Activated naive CD4-positive, alpha-beta T cell treated with anti-CD3 and anti-CD28 coated beads for 36 hours (primary cell): ENCODE data around the gene NHLRC2. TPM values are rescaled to one million over a fixed set of nuclear protein-coding genes. Genes with fewer than 3 reads are reported as not detected.

Source experiments
- CTCF ChIA-PET: fragments of 350-600 bp; sonication (Branson Sonifier 250); formaldehyde crosslinking; loops from one replicate; lab custom pipeline; 2021; ENCODE audit warnings: antibody characterized with exemption; lab: Charles Lee
- DNase-seq: peaks from one replicate; pipeline ENCODE4 v3.0.0-alpha.2; 2020
- H3K27ac Mint-ChIP-seq: one replicate; pipeline ENCODE4 v1.8.0; 2021; ENCODE audit warnings: mild to moderate bottlenecking, mixed read lengths
- H3K27me3 Mint-ChIP-seq: one replicate; pipeline ENCODE4 v1.8.0; 2021; ENCODE audit warnings: low read depth, mixed read lengths
- H3K36me3 Mint-ChIP-seq: one replicate; pipeline ENCODE4 v1.8.0; 2021; ENCODE audit warnings: low read depth, mixed read lengths
- H3K4me1 Mint-ChIP-seq: one replicate; pipeline ENCODE4 v1.8.0; 2021; ENCODE audit warnings: low read depth, mixed read lengths
- H3K4me3 Mint-ChIP-seq: one replicate; pipeline ENCODE4 v1.8.0; 2021; ENCODE audit warnings: mild to moderate bottlenecking, moderate library complexity, mixed read lengths
- H3K9me3 Mint-ChIP-seq: one replicate; pipeline ENCODE4 v1.8.0; 2021; ENCODE audit warnings: mixed read lengths
- intact Hi-C: fragments of 100-400 bp; cut with micrococcal nuclease; formaldehyde crosslinking; loops from one replicate; pipeline ENCODE4 v1.15.1; 2023
- total RNA-seq, 2 experiments: library from RNA; stranded (reverse); gene quantifications; one replicate each; pipeline ENCODE4 v1.2.3, GENCODE V29; 2021

The NHLRC2 gene
- total RNA-seq, 2 experiments from 2014 or later, result 12.6 to 13.9 TPM

DNA sequence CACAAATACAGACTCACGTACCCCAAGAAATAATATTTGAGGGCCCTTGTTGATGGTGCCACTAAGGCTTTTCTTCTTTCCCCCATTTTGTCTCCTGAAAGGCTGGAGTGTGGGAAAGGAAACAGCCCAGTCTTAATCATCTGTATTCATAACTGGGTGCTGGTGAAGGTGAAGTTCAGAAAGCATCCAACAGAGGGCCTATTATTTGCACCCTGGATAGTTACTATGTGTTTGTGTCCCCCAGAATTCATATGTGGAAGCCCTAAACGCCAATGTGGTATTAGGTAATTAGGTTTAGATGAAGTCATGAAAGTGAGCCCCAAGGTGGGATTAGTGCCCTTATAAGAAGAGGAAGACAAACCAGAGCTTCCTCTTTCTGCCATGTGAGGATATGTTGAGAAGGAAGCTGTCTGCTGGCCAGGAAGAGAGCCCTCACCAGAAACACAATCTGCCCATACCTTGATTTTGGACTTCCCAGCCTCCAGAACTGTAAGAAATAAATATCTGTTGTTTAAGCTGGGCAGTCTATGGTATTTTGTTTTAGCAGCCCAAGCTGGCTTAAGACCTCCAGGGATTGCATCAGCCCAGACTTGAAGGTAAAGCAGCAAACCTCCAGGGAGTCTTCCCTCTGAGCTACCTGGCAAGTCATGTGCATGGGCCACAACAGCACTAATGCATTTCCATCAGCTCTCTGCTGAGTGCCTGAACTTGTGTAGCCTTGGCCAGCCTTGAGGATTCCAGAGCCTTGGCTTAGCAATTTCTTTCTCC lies 99.2 kb downstream of the NHLRC2 start:
- no peak for DNase-seq
- Mint-ChIP-seq H3K27ac (no peak overlapping the region), H3K36me3 (peaks cover 3% of the 10 kb centered on the region), H3K27me3 (peaks cover 5% of the 10 kb centered on the region), H3K4me3 (no peak overlapping the region), H3K9me3 (peaks cover 5% of the 10 kb centered on the region), H3K4me1 (peaks cover 9% of the 10 kb centered on the region)
- intact Hi-C loops, result no loop called here
- CTCF ChIA-PET, result interaction anchor here (0.7 to 1.4 kb wide), 7 partner anchors 12 to 155 kb away, joined by 3 to 4 read pairs (median 3); no protein-coding TSS in a partner anchor

DNA sequence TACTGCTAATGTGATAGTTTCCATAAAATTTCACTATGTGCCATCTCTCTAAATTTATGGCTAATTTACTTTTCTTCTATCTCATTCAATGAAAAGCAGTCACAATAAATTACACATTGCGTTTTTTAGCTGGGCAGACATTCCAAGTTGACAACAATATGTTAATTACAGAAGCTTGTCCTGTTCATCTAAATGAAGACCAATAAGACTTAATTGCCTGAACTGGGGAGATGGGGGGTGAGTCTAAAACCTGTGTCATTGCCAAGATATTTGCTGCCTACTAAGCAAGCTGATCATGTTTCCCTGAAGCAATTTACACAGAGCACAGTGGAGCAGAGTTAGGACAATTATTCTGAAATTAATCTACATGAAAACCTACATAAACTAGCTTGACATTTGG lies 99.9 kb downstream of the NHLRC2 start:
- H3K36me3 Mint-ChIP-seq, result peaks cover 3% of the 10 kb centered on the region
- intact Hi-C loops, result no loop called here

DNA sequence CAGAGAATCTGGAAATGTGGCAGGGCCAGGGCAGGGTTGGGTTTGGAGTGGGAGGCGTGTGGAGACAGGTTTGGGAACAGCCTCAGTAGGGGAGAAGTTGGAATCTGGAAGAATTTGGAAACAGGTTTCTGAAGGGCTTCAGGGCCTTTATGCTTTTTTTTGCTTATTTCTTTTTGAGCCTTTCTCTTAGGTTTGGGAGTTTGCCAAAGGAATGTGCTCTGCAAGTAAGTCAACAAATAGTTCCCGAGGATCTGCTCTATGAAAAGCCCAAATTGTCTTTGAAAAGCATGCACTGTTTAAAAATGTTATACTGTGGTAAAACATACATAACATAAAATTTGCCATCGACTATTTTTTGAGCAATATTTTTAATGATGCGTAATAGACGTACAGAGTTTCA lies 102.6 kb downstream of the NHLRC2 start:
- Mint-ChIP-seq H3K27ac (no peak overlapping the region), H3K4me3 (no peak overlapping the region), H3K4me1 (peaks cover 35% of the 10 kb centered on the region), H3K36me3 (peaks cover 3% of the 10 kb centered on the region), H3K9me3 (peaks cover 5% of the 10 kb centered on the region), H3K27me3 (peaks cover 7% of the 10 kb centered on the region)
- DNase-seq, result no peak
- CTCF ChIA-PET, result no interaction called here
- intact Hi-C loops, result no loop called here

More for the DNA sequence above, 99.9 kb downstream of the NHLRC2 start:
- no peak overlapping the region for H3K4me3 Mint-ChIP-seq
- peaks cover 15% of the 10 kb centered on the region for H3K4me1 Mint-ChIP-seq
- H3K27me3 Mint-ChIP-seq, result peaks cover 7% of the 10 kb centered on the region
- H3K9me3 Mint-ChIP-seq, result peaks cover 5% of the 10 kb centered on the region
- CTCF ChIA-PET, result interaction anchor here (0.7 to 1.4 kb wide), 6 partner anchors 16 to 155 kb away, joined by 3 to 4 read pairs (median 3); no protein-coding TSS in a partner anchor
- no peak overlapping the region for H3K27ac Mint-ChIP-seq
- DNase-seq, result no peak

DNA sequence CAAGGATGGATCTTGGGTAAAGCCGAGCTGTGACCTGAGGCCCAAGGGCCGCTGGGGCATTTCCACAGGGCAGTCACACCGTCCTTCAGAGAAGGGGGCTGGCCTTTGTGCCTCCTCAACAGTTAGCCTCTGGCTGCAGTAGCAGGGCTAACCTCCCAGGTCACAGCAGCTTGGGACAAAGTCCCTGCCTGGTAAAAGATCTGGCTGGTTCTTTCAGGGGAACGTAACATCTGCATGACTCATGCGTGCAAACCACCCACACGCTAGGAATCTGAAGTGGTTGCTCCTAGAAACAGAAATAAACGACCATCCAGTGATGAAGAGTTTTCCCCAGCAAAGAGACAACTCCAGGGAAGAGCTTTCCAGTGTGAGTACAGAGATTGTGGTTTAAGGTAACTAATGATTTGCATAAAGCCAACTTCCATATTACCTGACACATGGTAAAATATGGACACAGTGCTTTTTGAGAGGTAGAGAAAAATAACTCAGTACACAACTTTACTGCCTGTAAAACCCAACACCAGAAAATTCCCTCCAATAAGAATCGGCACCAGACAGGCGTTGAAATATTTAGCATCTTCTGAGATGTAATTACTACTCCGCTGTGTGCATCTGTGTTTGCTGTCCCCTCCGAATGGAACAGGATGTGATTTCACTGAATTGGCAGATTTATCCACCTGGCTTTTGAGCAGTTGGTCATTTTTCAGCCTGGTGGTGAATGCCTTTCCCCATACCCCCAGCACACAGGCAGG lies 104.3 kb downstream of the NHLRC2 start:
- no peak overlapping the region for H3K4me3 Mint-ChIP-seq
- peaks cover 7% of the 10 kb centered on the region for H3K27me3 Mint-ChIP-seq
- CTCF ChIA-PET, result no interaction called here
- H3K36me3 Mint-ChIP-seq, result peaks cover 2% of the 10 kb centered on the region
- H3K9me3 Mint-ChIP-seq, result peaks cover 7% of the 10 kb centered on the region
- intact Hi-C loops, result no loop called here
- DNase-seq, result peak; percentile 50
- no peak overlapping the region for H3K27ac Mint-ChIP-seq
- peaks cover 38% of the 10 kb centered on the region for H3K4me1 Mint-ChIP-seq

DNA sequence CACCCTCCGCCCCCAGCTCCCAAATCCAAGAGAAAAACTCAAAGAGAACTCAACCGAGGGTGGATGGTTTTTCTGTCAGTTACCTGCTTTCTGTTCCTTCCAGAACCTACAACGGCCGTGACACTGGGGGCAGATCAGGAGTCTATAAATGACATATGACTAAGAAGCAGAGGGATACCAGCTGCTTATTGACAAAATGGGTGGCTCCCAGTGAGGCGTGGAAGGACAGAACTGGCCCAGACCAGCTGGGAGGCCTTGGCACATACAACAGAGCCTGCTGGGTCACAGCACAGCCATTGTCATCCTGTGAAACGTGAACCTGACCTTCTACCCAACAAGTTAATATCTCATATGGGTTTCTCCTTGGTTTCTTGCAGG lies 104.9 kb downstream of the NHLRC2 start:
- no peak for DNase-seq
- Mint-ChIP-seq H3K27ac (no peak overlapping the region), H3K4me1 (peaks cover 37% of the 10 kb centered on the region), H3K9me3 (peaks cover 5% of the 10 kb centered on the region), H3K27me3 (peaks cover 7% of the 10 kb centered on the region), H3K4me3 (no peak overlapping the region), H3K36me3 (peaks cover 2% of the 10 kb centered on the region)
- intact Hi-C loops, result no loop called here
- CTCF ChIA-PET, result no interaction called here

DNA sequence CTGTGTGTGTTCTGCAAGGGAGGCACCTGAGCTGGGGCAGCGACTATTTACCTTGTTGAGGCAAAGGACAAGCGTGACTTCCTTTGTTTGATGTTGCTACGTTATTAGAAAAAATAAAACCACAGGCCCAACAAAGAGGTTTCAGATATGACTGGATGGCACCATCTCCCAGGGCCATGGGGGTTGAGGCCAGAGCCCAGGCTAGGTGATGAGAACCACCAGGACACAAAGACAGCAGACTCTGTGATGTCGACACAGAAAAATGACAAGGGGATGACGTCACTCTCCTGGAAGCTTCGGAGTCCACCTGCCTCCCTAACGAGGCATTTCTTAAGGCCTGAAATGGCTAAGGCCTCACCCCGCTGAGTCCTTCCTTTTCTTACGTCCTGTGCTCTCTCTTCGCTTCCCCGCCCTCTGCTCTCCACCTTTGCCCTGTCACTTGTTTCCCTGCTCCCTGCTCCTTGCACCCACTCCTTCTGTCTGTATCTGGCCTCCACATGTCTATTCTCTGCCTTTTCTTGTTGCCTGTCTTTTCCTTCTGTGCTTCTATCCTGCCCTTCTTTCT lies 106.2 kb downstream of the NHLRC2 start:
- H3K4me1 Mint-ChIP-seq, result peaks cover 37% of the 10 kb centered on the region
- no peak overlapping the region for H3K4me3 Mint-ChIP-seq
- H3K27me3 Mint-ChIP-seq, result peaks cover 7% of the 10 kb centered on the region
- peak; percentile 39 for DNase-seq
- intact Hi-C loops, result loop anchor here (1.0 to 5.0 kb wide), 6 partner anchors 65 to 1573 kb away; partner anchors contain the start of genes DCLRE1A and NHLRC2
- CTCF ChIA-PET, result interaction anchor here (1.2 to 1.6 kb wide), 2 partner anchors 11 to 282 kb away, joined by 4 read pairs; no protein-coding TSS in a partner anchor
- H3K9me3 Mint-ChIP-seq, result peaks cover 5% of the 10 kb centered on the region
- no peak overlapping the region for H3K27ac Mint-ChIP-seq
- H3K36me3 Mint-ChIP-seq, result no peaks in the 10 kb centered on the region

DNA sequence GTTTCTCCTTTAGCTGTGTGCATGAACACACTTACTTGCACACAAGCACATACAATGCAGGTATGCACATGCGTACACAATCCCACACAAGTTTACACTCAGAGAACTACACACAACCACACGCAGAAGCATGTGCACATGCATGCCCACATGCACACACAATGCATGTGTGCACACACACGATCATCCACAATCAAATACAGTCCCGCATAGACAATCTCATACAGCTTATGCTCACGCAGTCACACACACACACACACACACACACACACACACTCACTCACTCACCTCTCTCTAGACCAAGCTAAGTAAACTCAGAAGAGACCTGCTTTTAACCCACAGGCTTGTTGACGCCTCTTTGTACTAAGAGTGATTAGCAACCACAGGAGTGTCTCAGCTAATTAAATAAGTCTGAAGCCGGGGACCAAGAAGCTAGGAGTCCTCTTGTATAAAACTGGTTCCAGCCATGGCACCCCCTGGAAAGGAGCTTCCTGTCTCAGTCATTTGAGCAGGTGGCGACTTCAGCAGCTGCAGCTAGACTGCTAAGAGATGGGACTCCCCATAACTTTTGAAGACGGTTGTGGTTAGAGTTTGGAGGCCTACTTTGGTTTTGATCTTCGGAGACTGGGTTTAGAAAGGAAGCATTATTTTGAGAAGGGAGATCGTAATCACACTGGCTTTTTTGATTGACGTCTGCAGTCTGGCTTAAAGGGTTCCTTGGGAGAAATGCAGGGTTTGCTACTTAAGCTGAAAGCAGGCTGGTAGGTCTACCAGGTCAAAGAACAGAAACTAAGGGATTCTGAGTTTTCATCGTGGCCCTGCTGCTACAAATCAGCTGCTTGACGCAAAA lies 106.9 kb downstream of the NHLRC2 start:
- H3K9me3 Mint-ChIP-seq, result peaks cover 5% of the 10 kb centered on the region
- H3K4me1 Mint-ChIP-seq, result peaks cover 37% of the 10 kb centered on the region
- no peak overlapping the region for H3K4me3 Mint-ChIP-seq
- CTCF ChIA-PET, result interaction anchor here (0.9 to 1.6 kb wide), 3 partner anchors 10 to 282 kb away, joined by 4 to 5 read pairs (median 4); no protein-coding TSS in a partner anchor
- intact Hi-C loops, result loop anchor here (1.0 to 5.0 kb wide), 6 partner anchors 64 to 1574 kb away; partner anchors contain the start of genes DCLRE1A and NHLRC2
- H3K27me3 Mint-ChIP-seq, result peaks cover 7% of the 10 kb centered on the region
- H3K36me3 Mint-ChIP-seq, result no peaks in the 10 kb centered on the region
- peak overlapping the region; percentile 17 for H3K27ac Mint-ChIP-seq
- DNase-seq, result peak; percentile 82

DNA sequence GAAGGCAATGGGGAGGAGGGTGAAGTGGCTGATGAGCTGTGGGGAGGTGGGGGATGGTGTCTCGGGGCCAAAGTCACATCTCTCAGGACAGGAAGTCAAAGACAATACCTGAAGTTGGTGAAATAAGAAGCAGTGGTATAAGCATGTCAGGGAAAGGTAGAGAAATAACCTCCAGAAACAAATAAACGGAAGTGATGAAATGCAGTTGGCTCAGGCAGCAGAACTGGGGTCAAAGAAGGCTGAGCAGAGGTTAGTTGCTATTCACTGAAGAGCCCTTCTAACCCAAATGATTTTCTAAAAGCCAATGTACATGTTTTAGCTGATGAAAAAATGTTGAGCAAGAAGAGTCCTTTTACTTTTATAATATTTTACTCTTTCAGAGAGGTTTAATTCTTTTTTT lies 110.6 kb downstream of the NHLRC2 start:
- Mint-ChIP-seq H3K9me3 (peaks cover 14% of the 10 kb centered on the region), H3K4me3 (no peak overlapping the region), H3K27ac (no peak overlapping the region), H3K27me3 (peaks cover 2% of the 10 kb centered on the region), H3K4me1 (peaks cover 26% of the 10 kb centered on the region), H3K36me3 (peaks cover 1% of the 10 kb centered on the region)
- DNase-seq, result no peak
- CTCF ChIA-PET, result no interaction called here
- intact Hi-C loops, result no loop called here

DNA sequence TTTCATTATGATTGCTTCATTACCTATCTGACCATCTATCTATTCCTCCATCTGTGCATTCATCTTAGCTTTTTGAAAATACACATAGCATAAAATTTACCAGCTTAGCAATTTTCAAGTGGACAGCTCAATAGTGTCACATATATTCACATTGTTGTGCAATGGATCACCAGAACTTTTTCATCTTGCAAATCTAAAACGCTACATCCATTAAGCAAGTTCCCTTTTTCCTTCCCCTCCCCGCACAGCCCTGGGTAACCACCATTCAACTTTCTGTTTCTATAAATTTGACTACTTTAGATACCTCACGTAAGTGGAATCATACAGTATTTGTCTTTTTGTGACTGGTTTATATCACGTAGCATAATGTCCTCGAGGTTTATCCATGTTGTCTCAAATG lies 111.2 kb downstream of the NHLRC2 start:
- Mint-ChIP-seq H3K36me3 (peaks cover 1% of the 10 kb centered on the region), H3K27me3 (peaks cover 2% of the 10 kb centered on the region), H3K9me3 (peaks cover 14% of the 10 kb centered on the region), H3K27ac (no peak overlapping the region), H3K4me1 (peaks cover 21% of the 10 kb centered on the region), H3K4me3 (no peak overlapping the region)
- no peak for DNase-seq
- CTCF ChIA-PET, result no interaction called here
- intact Hi-C loops, result no loop called here
